ENCODE measurements around the gene SLC44A1. TPM values are rescaled to one million over a fixed set of nuclear protein-coding genes. Genes with fewer than 3 reads are reported as not detected.

The SLC44A1 gene
- total and polyA plus RNA-seq, 10 of the 15 experiments (the other 5 are each of a cell fraction or from before 2014, with no cell fraction given): 2.4 to 21.2 (median 12.4) TPM

GRCh38 chr9:105418588-105419500, 174.4 kb downstream of the SLC44A1 start (continued):
- no peak for TF ChIP-seq CBX5 (IDR thresholded peaks at IDR 0.05; ENCODE audit: low read depth)
- TF ChIP-seq STAT1 (conservative IDR thresholded peaks at IDR 0.05): no peak
- no peak for TF ChIP-seq TCF3 (IDR thresholded peaks at IDR 0.05; ENCODE audit: borderline replicate concordance, insufficient read depth, low read depth, low read length)
- no peak for TF ChIP-seq NFYA (IDR thresholded peaks at IDR 0.05; ENCODE audit: borderline replicate concordance, low read depth, low read length)
- no peak for TF ChIP-seq E4F1 (IDR thresholded peaks at IDR 0.05; ENCODE audit: borderline replicate concordance, partially characterized antibody)
- TF ChIP-seq CBX3 (IDR thresholded peaks at IDR 0.05; ENCODE audit: borderline replicate concordance, low read depth): no peak
- TF ChIP-seq ZNF687 (IDR thresholded peaks at IDR 0.05): no peak
- no peak for TF ChIP-seq HCFC1 (IDR thresholded peaks at IDR 0.05; ENCODE audit: low read length)

All from GM12878 (cell line).